COLO829 (cell line): ENCODE results near the gene TMEM163.

ENCODE experiments used
- DNase-seq: peaks from one replicate; pipeline ENCODE4 v3.0.0; 2012; ENCODE audit warnings: low spot score

Gene TMEM163

GRCh38 chr2:134457765-134458472 is 260.9 kb downstream of the TMEM163 start:
- DNase-seq, result no peak

- no peak for DNase-seq
These were observed 261.4 kb downstream of the TMEM163 start for GRCh38 chr2:134457353-134457752.

- no peak for DNase-seq
These were observed 263.4 kb downstream of the TMEM163 start for GRCh38 chr2:134455426-134455825.

- no peak for DNase-seq
These were observed 263.9 kb downstream of the TMEM163 start for GRCh38 chr2:134454931-134455330.

GRCh38 chr2:134454426-134454825 is 264.4 kb downstream of the TMEM163 start:
- DNase-seq, result no peak

- DNase-seq, result no peak
These were observed 264.8 kb downstream of the TMEM163 start for GRCh38 chr2:134453973-134454372.

GRCh38 chr2:134453476-134453875 is 265.3 kb downstream of the TMEM163 start:
- no peak for DNase-seq

GRCh38 chr2:134452042-134452733 is 266.6 kb downstream of the TMEM163 start:
- no peak for DNase-seq

- no peak for DNase-seq
These were observed 267.5 kb downstream of the TMEM163 start for GRCh38 chr2:134451347-134451630.

GRCh38 chr2:134449751-134450513 is 268.9 kb downstream of the TMEM163 start:
- DNase-seq, result no peak

GRCh38 chr2:134449157-134449556 is 269.6 kb downstream of the TMEM163 start:
- DNase-seq, result no peak

- no peak for DNase-seq
These were observed 270.1 kb downstream of the TMEM163 start for GRCh38 chr2:134448650-134449049.

- no peak for DNase-seq
These were observed 271.1 kb downstream of the TMEM163 start for GRCh38 chr2:134447669-134448068.

GRCh38 chr2:134446383-134447017 is 272.3 kb downstream of the TMEM163 start:
- DNase-seq, result peak; percentile 22

- no peak for DNase-seq
These were observed 272.8 kb downstream of the TMEM163 start for GRCh38 chr2:134445985-134446382.

GRCh38 chr2:134445116-134445515 is 273.7 kb downstream of the TMEM163 start:
- DNase-seq, result no peak

- no peak for DNase-seq
These were observed 274.9 kb downstream of the TMEM163 start for GRCh38 chr2:134443814-134444480.

GRCh38 chr2:134441153-134441863 is 277.5 kb downstream of the TMEM163 start:
- DNase-seq, result no peak

- no peak for DNase-seq
These were observed 278.4 kb downstream of the TMEM163 start for GRCh38 chr2:134440336-134440909.

- no peak for DNase-seq
These were observed 280.4 kb downstream of the TMEM163 start for GRCh38 chr2:134438371-134438770.

GRCh38 chr2:134436706-134437105 is 282.1 kb downstream of the TMEM163 start:
- no peak for DNase-seq
